ENCODE results near the gene ADAMTS4.

ADAMTS4 gene

GRCh38 chr1:161168906-161169305 lies 29.9 kb downstream of the ADAMTS4 start:
- Histone ChIP-seq H3K36me3 (peaks cover 15 to 66% (median 40%) of the 10 kb centered on the region in 3 donors), H3K4me3 (no peak overlapping the region), H3K27ac (no peak overlapping the region), H3K9me3 (no peaks in the 10 kb centered on the region), H3K4me1 (peaks cover 0 to 45% (median 32%) of the 10 kb centered on the region in 4 donors), H3K27me3 (no peaks in the 10 kb centered on the region)
- intact Hi-C loops (cut with DNase I; ENCODE audit: low total_unique reads) = no loop called here
- TF ChIP-seq CTCF (IDR thresholded peaks at IDR 0.05) = no peak
- DNase-seq = no peak

GRCh38 chr1:161166669-161167548 lies 31.9 kb downstream of the ADAMTS4 start:
- peaks cover 0 to 31% (median 19%) of the 10 kb centered on the region in 4 donors for H3K4me1 ChIP-seq

GRCh38 chr1:161165742-161166668 lies 32.8 kb downstream of the ADAMTS4 start, which contains the start of gene PPOX:
PPOX (plus strand) TSS chr1:161166426; CDS start chr1:161166848, 422 bp downstream.
- peak; percentile 98 to 99 for DNase-seq
- H3K36me3 ChIP-seq = peaks cover 0 to 67% (median 28%) of the 10 kb centered on the region in 3 donors
- H3K27me3 ChIP-seq = no peaks in the 10 kb centered on the region
- intact Hi-C loops (cut with DNase I; ENCODE audit: low total_unique reads) = no loop called here
- peaks cover 0 to 33% (median 27%) of the 10 kb centered on the region in 4 donors for H3K4me1 ChIP-seq
- peak within 1 kb of the TSS; percentile 75 to 82 for H3K4me3 ChIP-seq
- peak; percentile 24 to 29 for TF ChIP-seq CTCF (IDR thresholded peaks at IDR 0.05)
- no peaks in the 10 kb centered on the region for H3K9me3 ChIP-seq
- peak within 1 kb of the TSS; percentile 93 to 95 for H3K27ac ChIP-seq

More at GRCh38 chr1:161166669-161167548, 31.9 kb downstream of the ADAMTS4 start:
- Histone ChIP-seq H3K27me3 (no peaks in the 10 kb centered on the region), H3K36me3 (peaks cover 8 to 68% (median 34%) of the 10 kb centered on the region in 3 donors), H3K9me3 (no peaks in the 10 kb centered on the region), H3K27ac (peak overlapping the region; percentile 93 to 95), H3K4me3 (peak overlapping the region; percentile 75 to 82)
- intact Hi-C loops (cut with DNase I; ENCODE audit: low total_unique reads) = no loop called here
- no peak for TF ChIP-seq CTCF (IDR thresholded peaks at IDR 0.05)
- no peak for DNase-seq

- no peak for TF ChIP-seq CTCF (IDR thresholded peaks at IDR 0.05)
These were observed 33.8 kb downstream of the ADAMTS4 start for GRCh38 chr1:161164901-161165610.

GRCh38 chr1:161163793-161164192 lies 35.1 kb downstream of the ADAMTS4 start:
- DNase-seq = no peak
- intact Hi-C loops (cut with DNase I; ENCODE audit: low total_unique reads) = no loop called here
- Histone ChIP-seq H3K4me3 (no peak overlapping the region), H3K9me3 (no peaks in the 10 kb centered on the region), H3K4me1 (peaks cover 0 to 49% (median 40%) of the 10 kb centered on the region in 4 donors), H3K36me3 (peaks cover 0 to 45% (median 15%) of the 10 kb centered on the region in 3 donors), H3K27me3 (no peaks in the 10 kb centered on the region), H3K27ac (no peak overlapping the region)
- TF ChIP-seq CTCF (IDR thresholded peaks at IDR 0.05) = no peak

More at GRCh38 chr1:161164901-161165610, 33.8 kb downstream of the ADAMTS4 start:
- H3K27me3 ChIP-seq = no peaks in the 10 kb centered on the region
- H3K27ac ChIP-seq = peak overlapping the region; percentile 93 to 95
- H3K4me1 ChIP-seq = peaks cover 0 to 42% (median 36%) of the 10 kb centered on the region in 4 donors
- peaks cover 0 to 57% (median 23%) of the 10 kb centered on the region in 3 donors for H3K36me3 ChIP-seq
- no peak for DNase-seq
- no peaks in the 10 kb centered on the region for H3K9me3 ChIP-seq
- H3K4me3 ChIP-seq = peak overlapping the region; percentile 75 to 82
- intact Hi-C loops (cut with DNase I; ENCODE audit: low total_unique reads) = no loop called here

Measured in tibial artery (tissue), 4 donors.